Natural killer cell treated with Interleukin-12 subunit alpha and Interleukin-12 subunit beta and Interleukin-15 and Interleukin-18, amount 100 ng/mL, for 72 hours (primary cell): ENCODE results near the gene RBM8A. TPM values are rescaled to one million over a fixed set of nuclear protein-coding genes. Genes with fewer than 3 reads are reported as not detected.
A peak's percentile ranks its signal among the peaks of the same experiment; 100 is the strongest.
"Not testable (repeated sequence)": the region's sequence is repeated elsewhere in the genome, so short reads cannot be mapped to it uniquely, and the experiment has no call there.

Experiments used
- ATAC-seq, 2 donors: fragments of 150-1000 bp; cut with Tn5 transposase in 1 of 2; sonication (Bioruptor Pico), chemical (Tn5 transposase) in 1 of 2; 2 replicates each; pipeline ENCODE4 v1.10.0; 2021
- DNase-seq: peaks from one replicate; pipeline ENCODE4 v3.0.0; 2022; ENCODE audit warnings: low spot score
- H3K27ac Mint-ChIP-seq, 2 donors: 1 replicate in 1 of 2; 2 replicates in 1 of 2; pipeline ENCODE4 v1.8.0; 2022; ENCODE audit warnings: mixed read lengths in 2 of 2, mild to moderate bottlenecking in 1 of 2, moderate library complexity in 1 of 2
- H3K27me3 Mint-ChIP-seq, 2 donors: 1 replicate in 1 of 2; 2 replicates in 1 of 2; pipeline ENCODE4 v1.8.0; 2022; ENCODE audit warnings: mixed read lengths in 2 of 2
- H3K36me3 Mint-ChIP-seq: one replicate; pipeline ENCODE4 v1.8.0; 2022; ENCODE audit warnings: mixed read lengths
- H3K4me1 Mint-ChIP-seq, 2 donors: 1 replicate in 1 of 2; 2 replicates in 1 of 2; pipeline ENCODE4 v1.8.0; 2022; ENCODE audit warnings: low read depth in 2 of 2, mixed read lengths in 2 of 2, mild to moderate bottlenecking in 1 of 2
- H3K4me3 Mint-ChIP-seq: one replicate; pipeline ENCODE4 v1.8.0; 2022; ENCODE audit warnings: mixed read lengths
- H3K9me3 Mint-ChIP-seq: 2 replicates; pipeline ENCODE4 v1.8.0; 2022; ENCODE audit warnings: mixed read lengths
- total RNA-seq, 2 donors: library from RNA; stranded (reverse); gene quantifications; one replicate each; pipeline ENCODE4 v1.2.3, GENCODE V29; 2022

Gene RBM8A
- total RNA-seq, 2 donors from 2014 or later: 280 to 294 TPM

GRCh38 chr1:145947551-145947950 lies 20.3 kb upstream of the RBM8A start:
- H3K27ac Mint-ChIP-seq: no peak overlapping the region

GRCh38 chr1:145946477-145946986 lies 19.2 kb upstream of the RBM8A start:
- no peak for DNase-seq
- peaks cover 12% of the 10 kb centered on the region for H3K36me3 Mint-ChIP-seq
- no peak for ATAC-seq

More at GRCh38 chr1:145947551-145947950, 20.3 kb upstream of the RBM8A start:
- Mint-ChIP-seq H3K36me3 (peaks cover 11% of the 10 kb centered on the region), H3K4me3 (no peak overlapping the region), H3K9me3 (no peaks in the 10 kb centered on the region), H3K27me3 (no peaks in the 10 kb centered on the region), H3K4me1 (peaks cover 23 to 31% of the 10 kb centered on the region in 2 donors)
- DNase-seq (no peak), ATAC-seq (no peak)

GRCh38 chr1:145944532-145944931 lies 17.2 kb upstream of the RBM8A start:
- Mint-ChIP-seq H3K36me3 (peaks cover 11% of the 10 kb centered on the region), H3K27me3 (no peaks in the 10 kb centered on the region), H3K4me3 (no peak overlapping the region), H3K4me1 (peaks cover 5 to 12% of the 10 kb centered on the region in 2 donors), H3K9me3 (no peaks in the 10 kb centered on the region), H3K27ac (no peak overlapping the region)
- ATAC-seq (no peak), DNase-seq (no peak)

More at GRCh38 chr1:145946477-145946986, 19.2 kb upstream of the RBM8A start:
- no peaks in the 10 kb centered on the region for H3K9me3 Mint-ChIP-seq
- H3K4me3 Mint-ChIP-seq: no peak overlapping the region
- no peak overlapping the region for H3K27ac Mint-ChIP-seq
- peaks cover 15 to 27% of the 10 kb centered on the region in 2 donors for H3K4me1 Mint-ChIP-seq
- H3K27me3 Mint-ChIP-seq: no peaks in the 10 kb centered on the region

- DNase-seq (no peak), ATAC-seq (no peak)
- H3K4me1 Mint-ChIP-seq: peaks cover 0 to 3% of the 10 kb centered on the region in 2 donors
- no peaks in the 10 kb centered on the region for H3K27me3 Mint-ChIP-seq
- H3K27ac Mint-ChIP-seq: peak overlapping the region in 1 of 2 donors; percentile 52
- H3K9me3 Mint-ChIP-seq: no peaks in the 10 kb centered on the region
- H3K4me3 Mint-ChIP-seq: no peak overlapping the region
- peaks cover 11% of the 10 kb centered on the region for H3K36me3 Mint-ChIP-seq
Measured at GRCh38 chr1:145942871-145943270, 15.6 kb upstream of the RBM8A start.

- Mint-ChIP-seq H3K36me3 (peaks cover 11% of the 10 kb centered on the region), H3K27me3 (no peaks in the 10 kb centered on the region), H3K27ac (no peak overlapping the region)
Measured at GRCh38 chr1:145942405-145942804, 15.1 kb upstream of the RBM8A start.

GRCh38 chr1:145937436-145937835 lies 10.2 kb upstream of the RBM8A start:
- Mint-ChIP-seq H3K36me3 (peaks cover 11% of the 10 kb centered on the region), H3K27ac (no peak overlapping the region)

More at GRCh38 chr1:145942405-145942804, 15.1 kb upstream of the RBM8A start:
- Mint-ChIP-seq H3K4me1 (peaks cover 0 to 3% of the 10 kb centered on the region in 2 donors), H3K9me3 (no peaks in the 10 kb centered on the region), H3K4me3 (no peak overlapping the region)
- no peak for ATAC-seq
- no peak for DNase-seq

GRCh38 chr1:145936247-145936646 lies 9.0 kb upstream of the RBM8A start:
- H3K27ac Mint-ChIP-seq: no peak overlapping the region
- no peaks in the 10 kb centered on the region for H3K27me3 Mint-ChIP-seq
- H3K36me3 Mint-ChIP-seq: peaks cover 6% of the 10 kb centered on the region

More at GRCh38 chr1:145937436-145937835, 10.2 kb upstream of the RBM8A start:
- peaks cover 11 to 16% of the 10 kb centered on the region in 2 donors for H3K4me1 Mint-ChIP-seq
- H3K27me3 Mint-ChIP-seq: no peaks in the 10 kb centered on the region
- DNase-seq (no peak), ATAC-seq (no peak)
- no peak overlapping the region for H3K4me3 Mint-ChIP-seq
- H3K9me3 Mint-ChIP-seq: no peaks in the 10 kb centered on the region

GRCh38 chr1:145935708-145936107 lies 8.4 kb upstream of the RBM8A start:
- ATAC-seq (no peak), DNase-seq (no peak)
- H3K4me3 Mint-ChIP-seq: no peak overlapping the region
- peak overlapping the region in 1 of 2 donors; percentile 25 for H3K27ac Mint-ChIP-seq
- H3K27me3 Mint-ChIP-seq: no peaks in the 10 kb centered on the region
- H3K36me3 Mint-ChIP-seq: peaks cover 6% of the 10 kb centered on the region
- peaks cover 18 to 19% of the 10 kb centered on the region in 2 donors for H3K4me1 Mint-ChIP-seq
- H3K9me3 Mint-ChIP-seq: no peaks in the 10 kb centered on the region

More at GRCh38 chr1:145936247-145936646, 9.0 kb upstream of the RBM8A start:
- no peaks in the 10 kb centered on the region for H3K9me3 Mint-ChIP-seq
- no peak overlapping the region for H3K4me3 Mint-ChIP-seq
- ATAC-seq (peak in 1 of 2 donors; percentile 27), DNase-seq (no peak)
- peaks cover 18 to 19% of the 10 kb centered on the region in 2 donors for H3K4me1 Mint-ChIP-seq

GRCh38 chr1:145932522-145933009 lies 5.3 kb upstream of the RBM8A start:
- H3K27me3 Mint-ChIP-seq, ATAC-seq, H3K36me3 Mint-ChIP-seq, DNase-seq, H3K9me3 Mint-ChIP-seq: not testable (repeated sequence)
- Mint-ChIP-seq H3K4me3 (peak overlapping the region; percentile 65), H3K27ac (peak overlapping the region; percentile 70 to 85), H3K4me1 (peaks cover 21 to 26% of the 10 kb centered on the region in 2 donors)

- Mint-ChIP-seq H3K4me3 (no peak overlapping the region), H3K27me3 (no peaks in the 10 kb centered on the region), H3K4me1 (peaks cover 16 to 24% of the 10 kb centered on the region in 2 donors), H3K27ac (peak overlapping the region; percentile 69 to 90), H3K36me3 (no peaks in the 10 kb centered on the region), H3K9me3 (no peaks in the 10 kb centered on the region)
- no peak for ATAC-seq
- no peak for DNase-seq
Measured at GRCh38 chr1:145927916-145928643, 796 bp upstream of the RBM8A start.

- ATAC-seq: peak; percentile 54 to 77
- Mint-ChIP-seq H3K27me3 (no peaks in the 10 kb centered on the region), H3K9me3 (no peaks in the 10 kb centered on the region), H3K36me3 (no peaks in the 10 kb centered on the region), H3K4me3 (no peak overlapping the region), H3K4me1 (peaks cover 6 to 12% of the 10 kb centered on the region in 2 donors), H3K27ac (no peak overlapping the region)
- DNase-seq: peak; percentile 68
Measured at GRCh38 chr1:145926686-145927062, 610 bp downstream of the RBM8A start.

- Mint-ChIP-seq H3K36me3 (peaks cover 7% of the 10 kb centered on the region), H3K27ac (no peak overlapping the region), H3K4me3 (no peak overlapping the region), H3K9me3 (no peaks in the 10 kb centered on the region), H3K27me3 (no peaks in the 10 kb centered on the region), H3K4me1 (peaks cover 21 to 33% of the 10 kb centered on the region in 2 donors)
- no peak for ATAC-seq
- DNase-seq: no peak
Measured at GRCh38 chr1:145922266-145922665, 5.0 kb downstream of the RBM8A start.

- Mint-ChIP-seq H3K36me3 (peaks cover 18% of the 10 kb centered on the region), H3K27ac (peak overlapping the region; percentile 54 to 94), H3K4me3 (peak overlapping the region; percentile 69), H3K4me1 (peaks cover 32 to 35% of the 10 kb centered on the region in 2 donors)
- not testable (repeated sequence) for H3K27me3 Mint-ChIP-seq, ATAC-seq, DNase-seq, H3K9me3 Mint-ChIP-seq
Measured at GRCh38 chr1:145920297-145920696, 7.0 kb downstream of the RBM8A start.
